Loucy (cell line): Measurements from ENCODE around the gene HADHB.

Experiments
- H2AFZ ChIP-seq: fragments of 200-600 bp; sonication (generic); 2 replicates; pipeline ENCODE4 v1.6.0; 2016; ENCODE audit warnings: antibody characterized with exemption, mild to moderate bottlenecking, low read length, moderate library complexity
- H3F3A ChIP-seq: fragments of 200-600 bp; 2 replicates; pipeline ENCODE4 v1.6.0; 2016; ENCODE audit warnings: antibody characterized with exemption, low read depth, mild to moderate bottlenecking
- H3K27me3 ChIP-seq: fragments of 200-600 bp; sonication (generic); 2 replicates; pipeline ENCODE4 v1.6.1; 2014; ENCODE audit warnings: low read length, mild to moderate bottlenecking; ENCODE audit not compliant: insufficient read depth, poor library complexity, severe bottlenecking
- H3K36me3 ChIP-seq: fragments of 200-600 bp; sonication (generic); 2 replicates; pipeline ENCODE4 v1.6.1; 2016; ENCODE audit warnings: low read length; ENCODE audit not compliant: insufficient read depth
- H3K4me1 ChIP-seq: fragments of 200-600 bp; sonication (generic); 2 replicates; pipeline ENCODE4 v1.5.1; 2014; ENCODE audit warnings: low read length, mild to moderate bottlenecking; ENCODE audit not compliant: insufficient read depth, poor library complexity, severe bottlenecking
- H3K4me2 ChIP-seq: fragments of 200-600 bp; sonication (generic); 2 replicates; pipeline ENCODE4 v1.6.0; 2014; ENCODE audit warnings: antibody characterized with exemption, low read length, low read depth, mild to moderate bottlenecking; ENCODE audit not compliant: poor library complexity, severe bottlenecking
- H3K4me3 ChIP-seq: fragments of 200-600 bp; sonication (generic); 2 replicates; pipeline ENCODE4 v1.5.1; 2014; ENCODE audit warnings: low read length, mild to moderate bottlenecking, mixed read lengths; ENCODE audit not compliant: poor library complexity, severe bottlenecking
- H3K79me2 ChIP-seq: fragments of 200-600 bp; sonication (generic); 2 replicates; pipeline ENCODE4 v1.6.1; 2014; ENCODE audit warnings: low read length; ENCODE audit not compliant: insufficient read depth
- H3K9ac ChIP-seq: fragments of 200-600 bp; sonication (generic); 2 replicates; pipeline ENCODE4 v1.6.0; 2014; ENCODE audit warnings: mild to moderate bottlenecking, low read depth, low read length, moderate library complexity; ENCODE audit not compliant: poor library complexity, severe bottlenecking
- H3K9me2 ChIP-seq: fragments of 200-600 bp; sonication (generic); replicated peaks from 2 replicates; pipeline ENCODE4 v1.6.1; 2016; ENCODE audit warnings: low read depth, low read length, mixed read lengths
- H3K9me3 ChIP-seq: fragments of 200-600 bp; sonication (generic); 2 replicates; pipeline ENCODE4 v1.6.1; 2014; ENCODE audit warnings: mild to moderate bottlenecking, antibody characterized with exemption, low read length, low read depth; ENCODE audit not compliant: insufficient read depth
- H4K20me1 ChIP-seq: fragments of 200-600 bp; sonication (generic); 2 replicates; pipeline ENCODE4 v1.6.0; 2014; ENCODE audit warnings: antibody characterized with exemption, low read length, mild to moderate bottlenecking; ENCODE audit not compliant: insufficient read depth, poor library complexity, severe bottlenecking
- EZH2phosphoT487 ChIP-seq: fragments of 200-600 bp; IDR thresholded peaks from 2 replicates; pipeline ENCODE4 v1.6.1; 2018; ENCODE audit warnings: antibody characterized with exemption, mild to moderate bottlenecking, moderate library complexity, borderline replicate concordance
- TF ChIP-seq, protein P1 (sequence below): fragments of 200-600 bp; sonication (generic); conservative IDR thresholded peaks from 2 replicates; pipeline ENCODE4 v1.5.1; 2014; ENCODE audit warnings: mild to moderate bottlenecking, antibody characterized with exemption, low read length

HADHB gene

DNA sequence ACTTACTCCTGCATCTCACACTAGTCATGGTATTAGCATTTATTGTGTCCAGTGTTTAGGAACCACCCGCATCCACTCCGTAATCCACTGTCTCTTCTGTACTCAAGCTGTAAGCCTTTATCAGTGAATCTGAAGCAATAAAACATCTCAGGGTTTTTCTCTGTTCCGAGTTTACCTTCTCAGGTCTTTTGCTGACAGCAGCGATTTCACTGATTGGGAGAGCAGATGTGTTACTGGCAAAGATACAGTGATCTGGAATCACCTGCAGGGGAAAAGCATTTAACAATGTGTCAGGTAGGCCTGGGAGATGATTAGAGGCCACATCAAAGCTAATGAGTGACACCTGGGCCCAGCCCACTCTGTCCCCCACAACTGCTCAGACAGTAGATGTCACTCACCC is 47.2 kb upstream of the HADHB start:
- Histone ChIP-seq H2AFZ (no peak overlapping the region), H3K4me1 (no peaks in the 10 kb centered on the region), H3K9me2 (no peaks in the 10 kb centered on the region), H3K9me3 (no peaks in the 10 kb centered on the region), H3K27me3 (no peaks in the 10 kb centered on the region), H4K20me1 (no peaks in the 10 kb centered on the region), H3F3A (no peaks in the 10 kb centered on the region), H3K4me2 (no peak overlapping the region), H3K36me3 (peaks cover 94% of the 10 kb centered on the region; the same call in 1 of the 2 replicates), H3K79me2 (no peaks in the 10 kb centered on the region), H3K4me3 (no peak overlapping the region), H3K9ac (no peak overlapping the region)
- no peak for TF ChIP-seq EZH2phosphoT487
- TF ChIP-seq, protein P1, sequence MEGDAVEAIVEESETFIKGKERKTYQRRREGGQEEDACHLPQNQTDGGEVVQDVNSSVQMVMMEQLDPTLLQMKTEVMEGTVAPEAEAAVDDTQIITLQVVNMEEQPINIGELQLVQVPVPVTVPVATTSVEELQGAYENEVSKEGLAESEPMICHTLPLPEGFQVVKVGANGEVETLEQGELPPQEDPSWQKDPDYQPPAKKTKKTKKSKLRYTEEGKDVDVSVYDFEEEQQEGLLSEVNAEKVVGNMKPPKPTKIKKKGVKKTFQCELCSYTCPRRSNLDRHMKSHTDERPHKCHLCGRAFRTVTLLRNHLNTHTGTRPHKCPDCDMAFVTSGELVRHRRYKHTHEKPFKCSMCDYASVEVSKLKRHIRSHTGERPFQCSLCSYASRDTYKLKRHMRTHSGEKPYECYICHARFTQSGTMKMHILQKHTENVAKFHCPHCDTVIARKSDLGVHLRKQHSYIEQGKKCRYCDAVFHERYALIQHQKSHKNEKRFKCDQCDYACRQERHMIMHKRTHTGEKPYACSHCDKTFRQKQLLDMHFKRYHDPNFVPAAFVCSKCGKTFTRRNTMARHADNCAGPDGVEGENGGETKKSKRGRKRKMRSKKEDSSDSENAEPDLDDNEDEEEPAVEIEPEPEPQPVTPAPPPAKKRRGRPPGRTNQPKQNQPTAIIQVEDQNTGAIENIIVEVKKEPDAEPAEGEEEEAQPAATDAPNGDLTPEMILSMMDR: no peak

DNA sequence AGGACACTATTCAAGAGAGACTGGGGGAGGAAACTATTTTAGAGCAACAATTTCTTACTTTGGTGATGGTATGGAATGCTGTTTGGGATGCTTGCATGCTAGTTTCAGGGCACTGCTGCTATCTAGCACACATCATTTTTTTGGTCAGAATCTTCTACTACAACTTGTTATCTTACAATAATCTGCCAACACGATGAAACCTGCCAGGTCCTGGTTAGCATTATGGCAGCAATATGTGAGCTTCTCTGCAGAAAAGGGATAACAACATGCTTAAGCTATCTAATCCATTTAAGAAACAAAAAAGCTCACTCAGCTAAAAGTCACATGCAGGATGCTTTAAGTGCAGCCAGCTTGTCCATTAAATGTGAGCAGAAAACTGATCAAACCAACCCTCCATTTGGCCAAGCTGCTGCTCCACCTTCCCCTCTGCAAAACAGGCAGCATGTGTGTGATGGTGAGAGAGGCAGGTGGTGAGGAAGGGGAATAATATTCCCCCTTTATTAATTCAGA is 41.7 kb upstream of the HADHB start:
- no peaks in the 10 kb centered on the region for H4K20me1 ChIP-seq
- no peaks in the 10 kb centered on the region for H3K9me3 ChIP-seq
- H3K4me2 ChIP-seq: no peak overlapping the region
- H3K9me2 ChIP-seq: no peaks in the 10 kb centered on the region
- no peak overlapping the region for H3K4me3 ChIP-seq
- H3F3A ChIP-seq: no peaks in the 10 kb centered on the region
- H3K4me1 ChIP-seq: no peaks in the 10 kb centered on the region
- no peaks in the 10 kb centered on the region for H3K27me3 ChIP-seq
- no peaks in the 10 kb centered on the region for H3K79me2 ChIP-seq
- no peak overlapping the region for H3K9ac ChIP-seq
- H2AFZ ChIP-seq: no peak overlapping the region
- H3K36me3 ChIP-seq: peaks cover 84% of the 10 kb centered on the region; the same call in 1 of the 2 replicates
- no peak for TF ChIP-seq EZH2phosphoT487
- TF ChIP-seq, protein P1: no peak

DNA sequence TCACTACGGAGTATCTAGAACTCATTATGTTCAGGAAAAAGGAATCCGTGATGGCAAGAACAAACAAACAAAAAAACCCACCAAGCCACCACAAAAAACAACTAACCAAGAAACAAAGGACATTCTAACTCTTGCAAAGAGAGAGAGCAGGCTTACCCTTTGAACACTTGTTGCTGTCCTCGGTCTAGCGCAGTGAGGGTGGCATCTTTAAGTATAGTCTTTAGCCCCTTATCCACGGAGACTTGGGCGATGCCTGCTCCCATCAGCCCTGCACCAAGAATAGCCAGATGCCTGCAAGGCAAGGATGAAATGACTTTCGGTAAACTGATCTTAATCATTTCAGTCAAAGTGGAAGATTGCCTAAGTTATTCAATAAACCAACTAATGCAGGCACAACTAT is 40.8 kb upstream of the HADHB start:
- Histone ChIP-seq H3K4me1 (no peaks in the 10 kb centered on the region), H4K20me1 (no peaks in the 10 kb centered on the region), H3K9me2 (no peaks in the 10 kb centered on the region), H2AFZ (no peak overlapping the region), H3K9me3 (no peaks in the 10 kb centered on the region), H3K4me3 (no peak overlapping the region), H3K36me3 (peaks cover 85% of the 10 kb centered on the region; the same call in 1 of the 2 replicates), H3K4me2 (no peak overlapping the region), H3K27me3 (no peaks in the 10 kb centered on the region), H3F3A (no peaks in the 10 kb centered on the region), H3K9ac (no peak overlapping the region), H3K79me2 (no peaks in the 10 kb centered on the region)
- no peak for TF ChIP-seq EZH2phosphoT487
- TF ChIP-seq, protein P1: no peak
